Measurements from ENCODE around the gene SNX3.
A peak's percentile ranks its signal among the peaks of the same experiment; 100 is the strongest.
"Not testable (repeated sequence)": the region's sequence is repeated elsewhere in the genome, so short reads cannot be mapped to it uniquely, and the experiment has no call there.

The SNX3 gene

DNA sequence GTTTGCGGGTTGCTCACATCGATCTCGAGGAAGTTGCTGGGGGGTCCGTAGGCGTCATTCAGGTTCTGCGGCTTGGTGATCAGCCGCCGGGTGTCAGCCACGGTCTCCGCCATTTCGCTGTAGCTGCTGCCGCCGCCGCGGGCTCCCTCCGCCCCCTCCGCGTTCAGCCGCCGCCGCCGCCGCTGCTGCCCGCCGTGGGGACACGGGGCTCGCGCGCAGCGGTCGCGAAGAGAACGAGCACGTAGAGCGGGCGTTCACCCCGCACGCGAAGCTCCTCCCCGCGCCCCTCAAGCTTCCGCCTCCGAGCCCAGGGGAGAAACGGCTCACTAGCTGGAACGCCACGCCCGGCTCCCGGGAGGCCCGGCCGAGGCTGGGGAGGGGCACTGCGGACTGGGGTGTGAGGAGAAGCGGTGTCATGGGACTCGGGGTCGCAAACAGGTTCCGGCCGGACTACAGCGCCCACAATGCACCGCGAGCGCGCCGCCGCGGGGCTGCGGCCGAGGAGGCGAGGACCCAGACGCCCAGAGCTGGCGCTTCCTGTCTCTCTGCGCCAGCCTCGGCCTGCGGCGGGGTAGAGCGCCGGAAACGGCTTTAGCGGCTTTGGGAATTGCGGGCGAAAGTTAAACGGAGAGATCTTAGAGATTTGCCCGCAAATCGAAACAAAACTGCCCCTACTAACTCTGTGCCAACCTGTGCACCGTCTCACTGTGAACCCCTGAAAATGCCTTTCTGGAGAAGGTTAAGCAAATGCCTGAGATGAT lies at the start of gene SNX3:
Gene SNX3, minus strand, starts transcription at position 232 of the 761 bp plus-strand sequence. Its CDS starts 119 bp downstream, at position 113.
- DNase-seq = peak; percentile 90

DNA sequence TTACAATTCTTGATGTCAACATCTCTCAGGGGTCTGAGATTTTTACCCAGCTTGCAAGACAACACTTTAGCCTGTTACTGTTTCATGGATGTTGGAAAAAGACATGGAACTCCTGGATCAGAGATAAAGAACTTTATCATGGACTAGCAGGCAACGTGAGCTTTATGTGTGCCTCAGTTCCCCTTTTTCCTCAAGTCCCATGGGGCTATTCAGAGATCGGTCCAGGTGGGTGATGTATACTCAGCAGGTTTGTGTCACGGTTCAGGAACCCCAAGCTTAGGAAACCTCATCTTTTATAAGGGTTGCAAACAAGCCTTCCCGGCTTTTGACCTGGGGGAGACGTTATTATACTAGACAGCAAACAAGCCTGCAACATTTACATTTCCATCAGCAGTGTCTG lies 49.0 kb upstream of the SNX3 start:
- DNase-seq = no peak

DNA sequence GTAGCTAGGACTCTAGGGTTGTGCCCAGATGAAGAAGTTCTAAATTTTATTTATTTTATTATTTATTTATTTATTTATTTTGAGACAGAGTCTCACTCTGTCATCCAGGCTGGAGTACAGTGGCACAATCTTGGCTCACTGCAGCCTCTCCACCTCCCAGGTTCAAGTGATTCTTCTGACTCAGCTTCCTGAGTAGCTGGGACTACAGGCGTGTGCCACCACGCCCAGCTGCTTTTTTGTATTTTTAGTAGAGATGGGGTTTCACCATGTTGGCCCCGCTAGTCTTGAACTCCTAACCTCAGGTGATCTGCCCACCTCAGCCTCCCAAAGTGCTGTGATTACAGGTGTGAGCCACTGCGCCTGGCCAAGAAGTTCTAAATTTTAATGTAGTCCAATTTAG lies 47.8 kb upstream of the SNX3 start:
- not testable (repeated sequence) for DNase-seq

DNA sequence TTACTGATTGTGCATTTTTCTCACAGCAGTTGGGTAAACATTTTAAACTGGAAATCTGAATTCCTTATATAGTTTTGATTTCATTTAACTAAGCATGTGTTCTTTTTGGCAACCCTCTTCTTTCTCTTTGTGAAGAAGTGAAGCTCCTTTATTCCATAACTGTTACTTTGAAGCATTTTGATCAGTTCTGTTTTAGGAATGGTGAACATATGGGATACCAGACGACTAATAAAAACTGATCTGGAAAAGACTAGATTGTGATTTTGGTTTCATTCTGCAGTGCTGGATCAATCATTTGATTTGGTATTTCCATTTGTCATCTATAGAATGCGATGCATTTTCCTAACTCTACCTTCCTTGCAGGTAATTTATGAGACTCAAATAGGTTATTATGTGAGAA lies 43.8 kb upstream of the SNX3 start:
- DNase-seq = no peak

DNA sequence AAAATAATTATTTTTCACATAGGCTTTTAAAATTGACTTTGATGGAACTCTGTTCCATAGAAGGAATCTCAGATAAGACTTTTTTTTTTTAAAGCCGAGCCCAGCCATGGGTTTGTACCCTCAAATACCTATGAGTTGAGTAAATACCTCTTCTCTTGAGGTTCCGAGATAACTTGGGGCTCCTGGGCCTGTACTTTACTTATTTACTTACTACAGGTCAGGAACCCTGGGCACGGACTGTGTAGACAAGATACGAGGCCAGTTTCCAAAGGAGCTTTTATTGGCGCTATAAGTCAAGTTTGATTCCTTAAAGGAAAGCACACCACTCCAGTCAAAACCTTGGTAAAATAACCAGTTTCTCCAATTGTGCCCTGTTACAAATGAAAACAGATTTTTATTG lies 41.5 kb upstream of the SNX3 start:
- DNase-seq = no peak

DNA sequence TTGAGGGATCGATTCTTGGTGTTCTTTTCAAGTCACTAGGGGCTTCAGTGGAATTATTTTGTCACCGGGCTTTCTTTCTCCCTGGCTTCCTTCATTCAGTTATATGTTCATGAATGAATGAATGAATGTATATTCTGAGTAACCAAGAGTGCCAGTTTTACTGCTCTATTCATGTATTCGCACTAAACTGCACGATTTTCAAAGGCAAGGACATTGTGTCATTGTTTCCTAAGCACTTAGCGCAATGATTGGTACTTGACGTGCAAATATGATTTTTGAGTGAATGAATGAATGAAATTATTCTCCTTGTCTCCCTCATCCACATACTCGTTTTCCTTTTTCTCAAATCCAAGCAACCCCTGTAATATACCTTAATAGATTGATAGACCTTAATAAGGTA lies 34.8 kb upstream of the SNX3 start:
- no peak for DNase-seq

DNA sequence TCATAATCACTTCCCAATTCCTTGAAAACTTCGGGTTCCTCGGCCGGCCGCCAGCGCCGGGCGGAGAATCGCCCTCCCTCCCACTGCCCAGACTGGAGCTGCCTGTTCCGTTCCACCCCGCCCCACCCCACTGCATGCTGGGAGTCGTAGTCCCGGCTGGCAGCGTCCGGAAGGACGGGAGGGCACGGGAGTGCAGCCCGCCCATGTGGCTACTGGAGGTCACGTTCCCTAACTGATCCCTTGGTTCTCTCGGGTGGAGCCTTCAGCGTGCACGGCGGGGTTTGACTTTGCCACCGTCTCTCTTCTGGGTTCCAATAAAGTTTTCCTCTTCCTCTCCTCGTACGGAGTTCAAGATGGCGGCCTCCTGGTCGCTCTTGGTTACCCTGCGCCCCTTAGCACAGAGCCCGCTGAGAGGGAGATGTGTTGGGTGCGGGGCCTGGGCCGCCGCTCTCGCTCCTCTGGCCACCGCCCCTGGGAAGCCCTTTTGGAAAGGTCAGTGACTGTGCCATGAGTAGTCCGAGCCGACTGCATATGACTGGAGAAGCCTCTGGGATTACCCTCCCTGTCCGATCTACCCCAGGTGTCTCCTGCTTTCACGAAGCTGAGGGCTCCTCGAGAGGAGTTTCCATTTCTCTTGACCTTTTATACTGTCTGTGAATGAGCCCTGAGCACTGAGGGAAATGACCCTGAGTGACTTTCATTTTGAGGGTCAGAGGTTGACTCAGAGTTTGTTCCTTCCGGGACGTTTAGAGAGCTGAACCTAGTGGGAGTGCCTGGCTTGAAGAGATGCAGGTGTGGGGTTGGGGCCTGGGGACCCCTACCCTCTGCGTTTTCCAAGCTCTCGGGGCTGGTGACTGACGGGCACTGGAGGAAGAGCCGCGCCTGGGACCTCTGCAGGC lies 34.1 kb upstream of the SNX3 start, which contains the start of gene AFG1L:
Gene AFG1L, plus strand, starts transcription at position 328 of the 899 bp plus-strand sequence. Its CDS starts 26 bp downstream, at position 354.
- peak; percentile 88 for DNase-seq

DNA sequence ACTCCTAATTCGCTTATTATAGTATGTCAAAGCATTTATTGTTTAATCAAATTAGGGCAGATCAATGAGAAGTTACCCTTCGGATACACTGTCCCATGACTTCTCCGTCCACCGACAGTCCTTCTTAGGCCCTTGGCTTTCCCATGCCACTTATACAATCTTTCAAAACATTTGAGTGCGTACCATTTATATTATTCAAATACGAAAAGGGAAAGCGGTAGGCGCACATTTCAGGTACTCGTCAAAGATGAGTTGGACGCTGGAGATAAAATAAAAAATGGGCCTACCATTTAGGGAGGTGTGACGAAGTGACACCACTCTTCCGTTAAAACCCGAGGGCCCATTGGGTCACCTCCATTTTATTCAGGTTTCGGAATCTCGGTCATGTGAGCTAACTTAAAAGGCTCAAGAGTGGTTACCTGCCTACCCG lies 33.5 kb upstream of the SNX3 start:
- peak; percentile 31 for DNase-seq

DNA sequence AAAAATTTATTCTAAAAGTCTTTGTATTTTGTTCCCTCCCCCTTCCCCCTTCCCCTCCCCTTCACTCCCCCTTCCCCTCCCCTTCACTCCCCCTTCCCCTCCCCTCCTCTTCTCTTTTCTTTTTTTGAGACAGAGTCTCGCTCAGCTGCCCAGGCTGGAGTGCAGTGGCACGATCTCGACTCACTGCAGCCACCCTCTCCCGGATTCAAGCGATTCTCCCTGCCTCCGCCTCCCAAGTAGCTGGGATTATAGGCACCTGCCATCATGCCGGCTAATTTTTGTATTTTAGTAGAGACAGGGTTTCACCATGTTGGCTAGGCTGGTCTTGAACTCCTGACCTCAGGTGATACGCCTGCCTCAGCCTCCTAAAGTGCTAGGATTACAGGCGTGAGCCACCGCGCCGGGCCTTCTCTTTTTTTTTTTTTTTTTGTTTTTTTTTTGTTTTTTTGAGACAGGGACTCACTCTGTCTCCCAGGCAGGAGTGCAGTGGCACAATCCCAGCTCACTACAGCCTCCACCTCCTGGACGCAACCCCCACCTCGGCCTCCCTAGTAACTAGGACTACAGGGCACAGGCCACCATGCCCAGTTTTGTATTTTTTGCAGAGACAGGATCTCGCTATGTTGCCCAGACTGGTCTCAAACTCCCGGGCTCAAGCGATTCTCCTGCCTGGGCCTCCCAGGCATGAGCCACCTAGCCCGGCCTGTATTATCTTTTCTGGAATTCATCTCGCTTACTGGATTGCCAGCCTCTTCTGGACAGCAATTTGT lies 32.9 kb upstream of the SNX3 start:
- DNase-seq = no peak

DNA sequence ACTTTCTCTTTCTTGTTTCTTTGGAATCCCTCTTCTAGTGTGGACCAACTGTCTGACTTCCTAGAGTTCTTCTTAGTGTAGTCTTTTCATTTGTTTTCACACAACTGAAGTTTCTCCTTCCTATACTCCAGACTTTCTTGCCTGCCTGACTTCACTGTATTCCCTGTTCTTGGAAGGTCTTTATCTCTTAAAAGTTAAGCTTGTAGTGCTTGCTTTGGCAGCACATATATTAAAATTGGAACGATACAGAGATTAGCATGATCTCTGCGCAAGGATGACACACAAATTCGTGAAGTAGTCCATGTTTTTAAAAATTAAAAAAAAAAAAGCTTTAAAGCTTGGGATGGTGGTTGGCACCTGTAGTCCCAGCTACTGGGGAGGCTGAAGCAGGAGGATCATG lies 31.7 kb upstream of the SNX3 start:
- not testable (repeated sequence) for DNase-seq

DNA sequence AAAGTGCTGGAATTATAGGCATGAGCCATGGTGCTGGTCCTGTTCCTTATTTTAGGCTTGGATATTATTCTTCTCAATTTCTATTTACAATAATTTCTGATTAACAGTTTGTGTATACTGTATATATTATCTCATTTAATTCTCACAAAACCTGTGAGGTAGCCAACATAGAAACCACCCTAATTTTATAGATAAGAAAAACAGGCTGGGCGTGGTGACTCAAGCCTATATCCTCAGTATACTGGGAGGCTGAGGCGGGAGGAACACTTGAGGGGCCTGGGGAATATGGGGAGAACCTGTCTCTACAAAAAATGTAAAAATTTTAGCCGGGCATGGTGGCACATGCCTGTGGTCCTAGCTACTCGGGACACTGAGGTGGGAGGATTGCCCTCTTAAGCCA lies 30.3 kb upstream of the SNX3 start:
- DNase-seq = no peak

DNA sequence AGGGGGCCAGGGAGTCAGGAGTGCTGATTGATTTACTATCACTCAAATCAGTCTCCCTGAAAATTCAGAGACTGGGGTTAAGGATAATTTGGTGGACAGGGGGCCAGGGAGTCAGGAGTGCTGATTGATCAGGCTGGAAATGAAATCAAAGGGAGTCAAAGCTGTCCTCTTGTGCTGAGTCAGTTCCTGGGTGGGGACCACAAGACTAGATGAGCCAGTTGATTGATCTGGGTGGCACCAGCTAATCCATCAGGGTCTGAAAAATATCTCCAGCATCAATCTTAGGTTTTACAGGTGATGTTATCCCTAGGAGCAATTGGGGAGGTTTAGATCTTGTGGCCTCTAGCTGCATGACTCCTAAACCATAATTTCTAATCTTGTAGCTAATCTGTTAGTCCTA lies 27.9 kb upstream of the SNX3 start:
- DNase-seq = no peak

DNA sequence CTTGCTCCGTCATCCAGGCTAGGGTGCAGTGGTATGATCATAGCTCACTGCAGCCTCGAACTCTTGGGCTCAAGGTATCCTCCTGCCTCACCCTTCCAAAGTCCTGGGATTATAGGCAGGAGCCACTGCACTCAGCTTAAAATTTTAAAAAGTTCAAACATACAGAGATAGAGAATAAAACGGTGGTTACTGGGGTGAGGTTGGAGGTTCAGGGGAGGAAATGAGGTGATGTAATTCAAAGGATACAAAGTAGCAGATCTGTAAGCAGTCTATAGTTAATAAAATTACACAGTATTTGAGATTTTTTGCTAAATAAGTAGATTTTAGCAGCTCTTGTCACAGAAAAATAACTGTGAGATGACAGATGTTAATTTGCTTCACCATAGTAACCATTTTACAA lies 26.5 kb upstream of the SNX3 start:
- no peak for DNase-seq

DNA sequence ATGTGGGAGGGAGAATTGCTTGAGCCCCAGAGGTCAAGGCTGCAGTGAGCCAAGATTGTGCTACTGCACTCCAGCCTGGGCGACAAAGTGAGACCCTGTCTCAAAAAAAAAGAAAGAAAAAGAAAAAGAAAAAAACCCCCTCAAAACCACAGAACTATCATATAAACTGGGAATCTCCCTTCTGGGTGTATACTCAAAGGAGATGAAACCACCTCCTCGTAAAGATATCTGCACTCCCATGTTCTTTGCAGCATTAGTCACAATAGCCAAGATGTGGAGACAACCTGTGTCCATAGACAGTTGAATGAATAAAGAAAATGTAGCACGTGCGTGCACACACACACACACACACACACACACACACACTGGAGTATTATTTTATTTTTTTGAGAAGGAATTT lies 25.5 kb upstream of the SNX3 start:
- no peak for DNase-seq

DNA sequence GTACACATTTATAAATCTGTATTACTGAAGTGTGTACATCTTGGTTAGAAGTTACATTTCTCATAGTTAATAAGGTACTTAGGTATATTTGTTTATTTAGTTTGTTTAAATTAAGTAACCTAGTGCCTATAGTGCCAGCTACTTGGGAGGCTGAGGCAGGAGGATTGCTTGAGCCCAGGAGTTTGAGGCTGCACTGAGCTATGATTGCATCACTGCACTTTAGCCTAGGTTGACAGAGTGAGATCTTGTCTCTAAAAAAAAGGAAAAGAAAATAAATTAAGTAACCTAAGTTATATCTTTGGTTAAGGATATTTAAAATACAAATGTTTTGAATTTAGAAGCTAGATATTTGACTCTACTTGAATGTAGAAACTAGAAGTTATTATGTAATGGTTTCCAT lies 24.5 kb upstream of the SNX3 start:
- DNase-seq = no peak

DNA sequence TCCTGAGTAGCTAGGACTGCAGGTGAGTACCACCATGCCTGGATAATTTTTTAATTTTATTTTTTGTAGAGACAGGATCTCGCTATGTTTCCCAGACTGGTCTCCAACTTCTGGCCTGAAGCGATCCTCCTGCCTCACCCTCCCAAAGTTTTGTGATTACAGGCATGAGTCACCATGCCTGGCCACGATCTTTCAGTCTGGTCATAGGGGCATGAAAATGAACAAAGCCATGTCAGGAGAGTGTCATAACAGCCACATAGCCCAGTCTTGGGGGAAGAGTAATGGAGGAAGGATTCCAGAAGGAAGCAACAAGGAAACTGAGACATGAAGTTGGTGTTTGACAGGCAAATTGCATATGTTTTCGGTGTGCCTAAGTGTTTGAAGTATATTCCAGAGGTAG lies 17.0 kb upstream of the SNX3 start:
- DNase-seq = no peak

DNA sequence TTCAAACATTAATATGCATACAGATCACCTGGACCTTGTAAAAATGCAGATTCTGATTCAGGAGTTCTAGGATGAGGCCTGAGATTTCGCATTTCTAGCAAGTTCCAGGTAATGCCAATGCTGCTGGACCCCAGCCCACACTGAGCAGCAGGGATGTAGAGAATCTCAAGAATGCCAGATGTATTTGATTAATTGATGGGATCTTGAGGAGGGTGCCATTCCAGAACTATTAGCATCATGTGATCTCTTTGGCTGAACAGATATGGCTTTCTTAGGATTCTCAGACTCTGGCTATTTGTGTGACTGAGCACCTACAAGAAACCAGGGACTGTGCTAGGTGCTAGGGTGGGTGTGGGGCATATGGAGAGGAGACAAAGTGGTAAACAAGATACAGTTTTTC lies 16.5 kb upstream of the SNX3 start:
- DNase-seq = no peak

DNA sequence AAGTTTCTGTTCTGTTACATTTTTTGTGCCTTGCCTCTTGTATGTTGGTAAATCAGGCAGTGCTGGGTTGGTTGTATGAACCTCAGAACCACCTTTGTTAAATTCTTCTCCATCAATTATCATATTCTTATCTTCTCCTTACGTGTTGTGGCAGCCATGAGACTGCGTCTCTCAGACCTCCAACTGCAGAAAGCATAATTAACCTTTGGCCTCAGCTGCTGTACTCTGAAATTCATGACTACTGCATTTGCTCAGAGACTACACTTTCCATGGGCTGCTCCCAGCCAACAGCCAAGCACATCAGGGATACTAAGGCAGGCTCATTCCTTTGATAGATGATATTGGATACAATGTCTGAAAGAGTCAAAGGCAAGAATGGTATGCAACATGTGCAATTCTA lies 15.1 kb upstream of the SNX3 start:
- no peak for DNase-seq

DNA sequence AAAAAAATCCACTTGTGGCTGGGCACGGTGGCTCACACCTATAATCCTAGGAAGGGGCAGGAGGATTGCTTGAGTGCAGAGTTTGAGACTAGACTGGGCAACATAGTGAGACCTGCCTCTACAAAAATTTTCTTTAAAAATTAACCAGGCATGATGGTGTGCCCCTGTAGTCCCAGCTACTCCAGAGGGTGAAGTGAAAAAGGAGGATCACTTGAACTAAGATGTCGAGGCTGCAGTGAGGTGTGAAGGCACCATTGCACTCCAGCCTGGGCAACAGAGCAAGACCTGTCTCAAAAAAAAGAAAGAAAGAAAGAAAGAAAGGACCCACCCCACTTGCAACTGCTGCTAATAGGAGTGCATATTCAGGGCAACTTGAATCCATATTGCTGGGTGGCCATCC lies 13.7 kb upstream of the SNX3 start:
- DNase-seq = no peak

DNA sequence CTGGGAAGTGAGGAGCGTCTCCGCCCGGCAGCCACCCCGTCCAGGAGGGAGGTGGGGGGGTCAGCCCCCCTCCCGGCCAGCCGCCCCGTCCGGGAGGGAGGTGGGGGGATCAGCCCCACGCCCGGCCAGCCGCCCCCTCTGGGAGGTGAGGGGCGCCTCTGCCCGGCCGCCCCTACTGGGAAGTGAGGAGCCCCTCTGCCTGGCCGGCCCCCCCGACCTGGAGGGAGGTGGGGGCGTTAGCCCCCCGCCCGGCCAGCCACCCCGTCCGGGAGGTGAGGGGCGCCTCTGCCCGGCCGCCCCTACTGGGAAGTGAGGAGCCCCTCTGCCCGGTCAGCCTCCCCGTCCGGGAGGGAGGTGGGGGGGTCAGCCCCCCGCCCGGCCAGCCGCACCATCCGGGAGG lies 9.1 kb upstream of the SNX3 start:
- not testable (repeated sequence) for DNase-seq

DNA sequence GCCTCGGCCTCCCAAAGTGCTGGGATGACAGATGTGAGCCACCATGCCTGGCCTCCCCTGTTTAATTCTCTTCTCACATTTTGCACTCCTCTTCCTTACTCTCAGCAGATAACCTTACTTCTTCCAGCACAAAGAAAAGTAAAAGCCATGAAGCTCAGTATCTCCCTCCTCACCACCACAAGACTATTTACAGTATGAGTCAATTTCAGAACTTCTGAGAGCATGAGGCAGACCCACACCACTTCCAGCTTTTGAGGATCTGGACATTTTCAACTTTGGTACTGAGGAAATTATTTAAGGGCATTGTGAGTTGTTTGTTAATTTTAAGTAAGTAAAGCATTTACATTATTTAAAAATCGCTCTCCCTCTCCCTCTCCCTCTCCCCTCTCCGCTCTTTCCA lies 8.0 kb upstream of the SNX3 start:
- DNase-seq = no peak

DNA sequence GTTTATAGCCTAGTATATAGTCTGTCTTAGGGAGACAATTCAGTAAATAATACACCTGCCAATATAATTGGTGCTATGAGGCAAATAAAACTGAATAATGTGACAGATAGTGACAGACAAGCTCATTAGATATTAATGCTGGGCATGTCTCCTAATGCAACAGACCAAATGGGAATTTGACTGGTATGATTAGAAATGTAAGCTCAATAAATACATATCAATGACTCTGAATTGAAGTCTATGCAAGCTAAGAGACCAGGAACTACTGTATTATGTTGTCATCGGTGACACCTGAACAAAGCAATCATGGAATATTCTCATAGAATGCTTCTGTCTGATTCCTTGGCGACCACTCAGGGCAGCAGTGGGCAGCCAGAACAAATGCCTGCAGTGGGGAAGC lies 2.5 kb upstream of the SNX3 start:
- no peak for DNase-seq

DNA sequence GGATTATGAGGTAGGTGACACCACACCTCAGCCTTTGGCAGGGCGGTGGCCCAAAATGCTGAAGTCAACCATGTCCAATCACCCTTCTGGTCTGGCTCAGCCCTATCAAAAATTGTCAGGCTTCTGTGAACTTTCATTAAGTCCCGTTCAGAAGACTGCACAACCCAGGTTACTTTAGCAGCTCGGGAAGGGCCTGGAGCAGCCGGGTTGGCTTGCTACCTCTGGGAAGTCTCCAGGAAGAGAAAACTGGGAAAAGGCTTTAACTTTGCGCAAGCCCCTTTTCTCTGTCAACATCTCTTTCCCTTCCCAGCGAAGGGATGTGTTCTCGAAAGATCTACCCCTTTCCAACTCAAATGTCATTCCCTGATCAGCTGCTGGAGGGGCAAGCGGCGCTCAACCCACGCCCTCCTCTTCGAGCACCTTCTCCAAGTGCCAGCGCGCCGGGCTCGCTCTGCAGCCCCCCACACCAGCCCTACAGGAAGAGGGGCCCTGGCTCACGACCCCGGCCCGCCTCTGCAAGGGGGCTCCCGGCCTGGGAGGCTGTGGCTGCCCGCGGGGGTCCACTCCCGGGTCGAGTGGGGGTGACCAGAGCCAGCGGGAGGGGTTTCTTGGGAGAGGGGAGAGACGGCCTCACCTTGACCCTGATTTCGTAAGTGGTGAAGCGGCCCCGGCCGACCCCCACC lies 573 bp downstream of the SNX3 start:
- DNase-seq = peak; percentile 29

Measured in NCI-H1092 treated with DMSO at 0.1 percent for 48 hours (cell line).